Measurements from ENCODE around the gene ADAMTS1.

- TF ChIP-seq, protein P1, sequence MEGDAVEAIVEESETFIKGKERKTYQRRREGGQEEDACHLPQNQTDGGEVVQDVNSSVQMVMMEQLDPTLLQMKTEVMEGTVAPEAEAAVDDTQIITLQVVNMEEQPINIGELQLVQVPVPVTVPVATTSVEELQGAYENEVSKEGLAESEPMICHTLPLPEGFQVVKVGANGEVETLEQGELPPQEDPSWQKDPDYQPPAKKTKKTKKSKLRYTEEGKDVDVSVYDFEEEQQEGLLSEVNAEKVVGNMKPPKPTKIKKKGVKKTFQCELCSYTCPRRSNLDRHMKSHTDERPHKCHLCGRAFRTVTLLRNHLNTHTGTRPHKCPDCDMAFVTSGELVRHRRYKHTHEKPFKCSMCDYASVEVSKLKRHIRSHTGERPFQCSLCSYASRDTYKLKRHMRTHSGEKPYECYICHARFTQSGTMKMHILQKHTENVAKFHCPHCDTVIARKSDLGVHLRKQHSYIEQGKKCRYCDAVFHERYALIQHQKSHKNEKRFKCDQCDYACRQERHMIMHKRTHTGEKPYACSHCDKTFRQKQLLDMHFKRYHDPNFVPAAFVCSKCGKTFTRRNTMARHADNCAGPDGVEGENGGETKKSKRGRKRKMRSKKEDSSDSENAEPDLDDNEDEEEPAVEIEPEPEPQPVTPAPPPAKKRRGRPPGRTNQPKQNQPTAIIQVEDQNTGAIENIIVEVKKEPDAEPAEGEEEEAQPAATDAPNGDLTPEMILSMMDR (IDR thresholded peaks at IDR 0.05): no peak
- TF ChIP-seq POLR2A (IDR thresholded peaks at IDR 0.05): no peak
- TF ChIP-seq POLR2AphosphoS5 (IDR thresholded peaks at IDR 0.05): no peak
- no peak for TF ChIP-seq EP300 (IDR thresholded peaks at IDR 0.05)
Observed at GRCh38 chr21:26804895-26805609, 40.2 kb downstream of the ADAMTS1 start.

Data from stomach (tissue), 4 donors.